ENCODE data around the gene KCNMA1. TPM values are rescaled to one million over a fixed set of nuclear protein-coding genes. Genes with fewer than 3 reads are reported as not detected.

KCNMA1 gene
- total RNA-seq, 1 donor from 2014 or later: 6.7 TPM

DNA sequence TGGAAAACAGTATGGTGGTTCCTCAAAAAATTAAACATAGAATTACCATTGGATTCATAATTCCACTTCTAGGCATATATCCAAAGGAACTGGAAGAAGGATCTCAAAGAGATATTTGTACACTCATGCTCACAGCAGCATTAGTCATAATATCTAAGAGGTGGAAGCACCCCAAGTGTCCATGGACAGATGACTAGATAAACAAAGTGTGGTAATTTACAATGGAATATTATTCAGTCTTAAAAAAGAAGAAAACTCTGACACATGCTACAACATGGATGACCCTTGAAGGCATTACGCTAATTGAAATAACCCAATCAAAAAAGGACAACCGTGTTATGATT, 594.2 kb downstream of the KCNMA1 start:
- DNase-seq (ENCODE audit: extremely low read depth, low read depth, low spot score): no peak

DNA sequence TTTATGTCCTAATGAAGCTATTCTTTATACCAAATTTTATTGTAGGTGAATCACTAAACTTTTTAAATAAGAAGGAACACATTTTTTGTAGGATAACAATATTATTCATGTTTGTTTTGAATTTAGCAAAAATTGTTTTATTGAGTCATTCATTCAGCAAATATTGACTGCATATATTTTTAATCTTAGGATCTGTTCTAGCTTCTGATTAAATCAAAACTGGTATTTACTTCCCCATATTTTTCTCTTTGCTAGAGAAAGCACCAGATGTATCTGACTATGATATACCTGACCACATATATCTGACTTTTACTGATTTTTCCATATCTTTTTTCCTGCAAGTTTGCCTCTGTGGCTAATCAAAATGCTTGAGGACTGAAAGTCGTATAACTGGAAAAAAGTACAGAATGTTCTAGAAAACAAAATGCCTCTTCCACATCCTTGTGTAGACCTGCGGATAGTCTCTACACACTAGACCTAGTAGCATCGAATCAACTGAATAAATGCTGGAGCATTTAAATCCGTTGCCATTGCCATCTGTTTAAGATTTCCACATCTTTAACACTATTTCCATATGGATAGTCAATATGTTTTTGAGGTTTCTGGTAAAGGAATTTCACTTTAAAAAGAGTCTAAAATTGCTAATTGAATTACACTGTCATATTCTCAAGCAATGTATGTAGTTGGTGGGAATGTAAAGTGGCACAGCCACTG, 594.7 kb downstream of the KCNMA1 start:
- DNase-seq (ENCODE audit: extremely low read depth, low read depth, low spot score): no peak

DNA sequence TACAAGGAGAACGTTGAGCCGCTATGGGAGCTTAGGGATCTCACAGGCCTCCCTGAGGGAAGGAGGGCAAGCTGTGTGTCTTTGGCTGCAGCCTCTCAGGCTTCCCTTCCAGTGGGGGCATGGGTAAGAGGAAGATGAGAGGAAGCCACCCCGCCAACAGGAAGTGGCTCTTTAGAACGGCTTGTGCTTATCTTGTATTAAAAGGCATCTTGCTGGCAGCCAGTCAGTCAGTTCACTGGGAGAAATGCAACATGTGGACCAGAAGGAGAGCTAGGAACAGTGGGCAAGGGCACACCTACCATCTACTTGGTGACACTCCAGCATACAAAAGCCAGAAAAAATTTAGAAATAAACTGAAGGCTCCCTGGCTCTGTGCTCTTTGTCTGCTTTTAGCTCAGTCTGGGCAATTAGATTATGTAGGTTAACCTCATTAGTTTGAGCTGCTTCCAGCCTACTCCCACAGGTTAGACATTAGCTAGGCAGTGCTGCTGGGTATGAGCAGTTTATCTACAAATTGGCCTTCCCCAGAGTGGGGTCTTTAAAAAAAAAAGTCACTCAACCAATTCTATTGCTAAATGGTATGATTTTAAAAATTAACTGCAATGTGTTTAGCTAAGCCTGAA, 595.9 kb downstream of the KCNMA1 start:
- no peak for DNase-seq (ENCODE audit: extremely low read depth, low read depth, low spot score)

DNA sequence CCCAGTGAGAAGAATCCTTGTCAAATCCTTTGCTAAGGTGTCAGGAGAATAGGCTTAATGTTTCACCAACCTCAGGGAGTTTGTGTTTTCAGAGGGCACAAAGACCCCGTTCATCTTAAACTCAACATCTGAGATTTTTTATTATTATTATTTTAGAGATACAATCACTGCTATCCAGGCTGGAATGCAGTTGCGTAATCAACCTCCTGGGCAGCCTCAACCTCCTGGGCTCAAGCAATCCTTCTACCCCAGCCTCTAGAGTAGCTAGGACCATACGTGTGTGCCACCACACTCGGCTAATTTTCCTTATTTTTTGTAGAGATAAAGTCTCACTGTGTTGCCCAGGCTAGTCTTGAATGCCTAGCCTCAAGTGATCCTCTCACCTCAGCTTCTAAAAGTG, 599.2 kb downstream of the KCNMA1 start:
- DNase-seq (ENCODE audit: extremely low read depth, low read depth, low spot score): no peak

DNA sequence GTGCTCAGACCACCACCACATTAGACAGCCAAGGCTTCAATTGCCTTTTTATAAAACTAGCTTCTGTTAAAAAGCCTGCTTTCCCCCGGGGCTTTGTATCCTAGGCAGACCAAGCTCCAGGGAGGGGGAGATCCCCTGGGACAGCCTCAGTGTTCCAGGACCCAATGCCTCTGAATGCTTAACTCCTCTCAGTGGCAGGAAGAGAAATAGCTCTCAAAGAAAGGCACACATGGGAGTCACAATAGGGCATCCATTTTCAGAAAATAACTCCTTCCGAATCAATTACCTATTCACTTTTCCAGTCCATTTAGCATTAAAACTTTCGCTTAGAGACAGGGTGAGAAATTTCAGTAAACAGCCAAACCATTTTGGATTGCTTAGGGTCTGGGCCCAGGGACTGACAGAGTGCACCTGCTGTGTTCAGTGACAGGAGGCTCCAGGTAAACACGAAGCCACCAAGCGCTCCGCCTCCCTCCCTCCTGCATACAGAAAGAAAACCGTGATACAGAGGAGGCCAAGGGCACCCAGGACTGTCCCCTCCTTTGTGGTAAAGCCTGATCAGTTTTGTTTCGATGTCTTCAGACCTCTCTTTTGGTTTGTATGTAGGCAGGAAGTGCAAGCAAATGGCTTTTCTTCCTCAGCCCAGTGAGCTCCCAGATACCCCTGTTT, 599.7 kb downstream of the KCNMA1 start:
- DNase-seq (ENCODE audit: extremely low read depth, low read depth, low spot score): no peak

DNA sequence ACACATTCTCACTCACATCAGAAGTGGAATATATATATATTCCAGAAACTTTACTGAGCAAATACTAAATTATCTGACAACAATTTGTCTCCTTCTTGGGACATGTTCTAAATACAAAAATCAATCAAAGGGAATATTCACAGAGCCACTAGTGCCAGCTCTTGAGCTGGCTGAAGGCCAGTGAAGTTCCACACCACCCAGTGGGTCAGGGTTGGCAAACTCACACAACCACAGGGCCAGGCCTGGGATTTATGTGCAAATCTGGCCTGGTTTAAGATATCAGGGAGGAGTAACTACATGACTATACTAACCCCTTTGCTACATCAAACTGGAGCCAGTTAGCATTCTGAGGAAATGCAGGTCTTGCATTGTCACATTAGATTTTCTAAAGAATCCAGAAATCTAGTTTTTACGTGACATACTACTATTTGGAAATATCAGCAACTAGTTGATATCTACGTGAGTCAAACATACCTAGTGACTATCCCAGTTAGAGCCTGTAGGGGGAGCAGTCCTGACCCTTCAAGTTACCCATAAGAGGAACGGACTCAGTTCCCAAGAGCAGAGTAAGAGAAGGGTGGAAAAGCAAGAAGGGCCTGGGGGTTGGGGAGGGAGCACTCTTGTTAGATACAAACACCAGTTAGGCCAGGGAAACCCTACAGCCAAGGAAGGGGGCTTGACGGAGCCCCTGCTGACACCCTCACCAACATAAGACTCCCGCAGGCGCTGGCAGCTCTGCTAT, 600.4 kb downstream of the KCNMA1 start:
- no peak for DNase-seq (ENCODE audit: extremely low read depth, low read depth, low spot score)

DNA sequence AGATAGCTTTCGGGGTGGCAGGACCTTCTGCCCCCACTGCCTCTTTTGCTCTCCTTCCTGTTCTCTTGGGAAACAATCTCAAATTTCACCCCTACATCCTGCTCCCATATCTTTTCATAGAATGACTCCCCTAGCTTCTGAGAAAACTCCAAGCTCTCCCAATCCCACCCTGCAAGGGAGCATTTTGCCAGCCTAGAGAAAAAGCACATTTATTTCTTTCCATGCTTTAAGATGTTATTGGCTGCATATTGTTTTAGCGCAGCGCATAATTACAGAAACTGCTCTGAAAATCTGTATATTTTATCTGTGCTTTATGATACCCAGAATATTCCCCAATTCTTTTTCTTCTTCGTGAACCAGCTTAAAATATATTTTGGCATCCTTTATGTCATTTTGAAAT, 601.3 kb downstream of the KCNMA1 start:
- no peak for DNase-seq (ENCODE audit: extremely low read depth, low read depth, low spot score)

DNA sequence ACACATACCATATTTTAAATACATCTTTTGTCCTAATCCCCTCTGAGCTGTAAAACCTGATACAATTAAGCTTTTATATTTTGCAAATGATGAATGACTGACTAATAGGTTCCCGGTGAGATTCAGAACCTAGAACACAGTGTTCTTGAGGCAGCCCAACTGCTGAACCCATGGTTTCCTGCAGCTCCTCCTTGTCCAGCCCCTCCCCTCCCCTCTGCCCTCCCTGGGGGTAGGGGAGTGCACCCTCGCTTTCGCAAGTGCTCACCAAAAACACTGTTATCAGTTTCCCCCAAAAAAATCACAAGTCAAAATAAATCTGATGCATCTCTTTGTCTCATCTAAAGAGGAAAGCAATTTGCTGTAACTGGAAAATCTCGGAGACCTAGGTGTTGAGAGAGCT, 602.8 kb downstream of the KCNMA1 start:
- DNase-seq (ENCODE audit: extremely low read depth, low read depth, low spot score): no peak

DNA sequence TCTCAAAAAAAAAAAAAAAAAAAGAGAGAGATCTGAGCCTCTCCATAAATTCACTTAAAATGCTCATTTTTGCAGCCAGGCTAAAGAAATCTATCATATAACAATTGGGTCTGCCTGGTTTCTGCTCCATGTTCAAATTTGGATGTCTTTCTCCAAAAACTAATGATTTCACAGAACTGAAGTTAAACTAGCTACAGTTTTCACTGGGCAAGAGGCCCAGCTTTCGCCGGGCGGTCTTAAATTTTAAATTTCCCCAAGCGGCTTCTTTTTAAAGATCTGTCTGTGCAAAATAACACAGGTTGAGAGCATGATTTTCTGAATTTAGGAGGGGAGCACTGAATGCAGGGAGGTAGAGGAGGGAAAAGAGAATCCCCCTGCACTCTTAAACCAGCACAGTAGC, 603.4 kb downstream of the KCNMA1 start:
- DNase-seq (ENCODE audit: extremely low read depth, low read depth, low spot score): no peak

DNA sequence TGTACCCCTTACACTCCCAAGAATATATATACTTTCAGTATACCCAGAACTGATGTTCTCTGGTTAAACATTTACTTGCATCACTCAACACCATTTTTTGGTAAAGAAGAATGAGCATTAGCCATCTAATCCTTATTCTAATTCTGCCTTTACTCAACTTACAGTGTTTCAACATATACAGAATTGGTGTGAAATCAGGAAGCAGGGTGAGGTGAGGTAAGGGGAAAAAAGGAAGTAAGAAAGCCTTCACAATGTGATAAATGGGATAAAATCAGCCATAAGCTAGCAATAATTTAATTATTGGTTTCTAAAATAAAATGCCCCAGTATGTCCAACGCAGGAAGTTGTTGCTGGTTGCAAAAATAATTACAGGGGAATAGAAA, 605.4 kb downstream of the KCNMA1 start:
- no peak for DNase-seq (ENCODE audit: extremely low read depth, low read depth, low spot score)

DNA sequence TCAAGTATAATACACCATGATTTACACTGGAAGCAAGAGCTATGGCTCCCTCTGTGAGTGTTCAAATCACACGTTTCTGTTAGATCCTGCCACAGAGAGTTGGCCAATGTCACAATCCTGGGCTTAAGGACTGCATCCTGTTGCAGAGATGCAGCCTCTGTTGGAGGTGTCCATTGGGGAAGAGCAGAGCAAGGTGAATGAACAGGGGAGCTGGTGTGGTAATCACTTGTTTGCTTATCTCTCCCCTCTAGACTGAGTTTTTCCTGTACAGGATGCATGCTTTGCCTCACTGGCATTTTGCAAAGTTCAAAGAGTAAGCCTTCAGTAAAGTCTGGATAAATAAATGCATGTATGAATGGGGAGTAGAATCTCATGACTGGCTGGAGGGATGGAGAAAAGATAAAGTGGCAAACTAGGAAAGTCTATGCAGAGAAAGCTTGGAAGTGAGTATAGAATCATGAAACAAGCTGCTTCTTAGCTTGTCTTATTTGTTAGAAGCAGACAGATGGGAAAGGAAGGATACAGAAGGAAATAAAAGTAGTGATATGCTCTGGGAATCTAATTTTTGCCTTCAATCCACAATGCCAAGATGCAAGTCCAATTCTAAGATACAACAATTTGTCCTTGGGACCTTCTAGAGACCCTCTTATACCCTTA, 605.9 kb downstream of the KCNMA1 start:
- no peak for DNase-seq (ENCODE audit: extremely low read depth, low read depth, low spot score)

DNA sequence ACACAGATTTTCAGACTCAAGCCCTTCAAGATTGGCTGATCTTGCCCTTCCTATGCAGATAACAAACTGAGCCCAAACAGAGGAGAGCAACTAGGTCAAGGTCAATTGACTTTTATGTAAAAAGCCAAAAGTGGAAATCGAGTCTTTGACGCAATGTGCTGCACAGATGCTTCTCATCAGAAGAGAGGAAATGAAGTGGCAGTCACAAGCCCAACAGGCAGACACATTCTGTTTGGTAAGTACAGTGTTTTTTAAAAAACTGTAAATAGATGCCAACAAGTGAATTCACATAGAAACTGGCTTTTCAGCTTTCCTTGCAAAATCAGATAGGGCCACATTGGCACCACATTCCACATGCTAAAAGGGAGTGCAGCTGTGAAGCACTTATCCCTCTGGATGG, 606.6 kb downstream of the KCNMA1 start:
- no peak for DNase-seq (ENCODE audit: extremely low read depth, low read depth, low spot score)

DNA sequence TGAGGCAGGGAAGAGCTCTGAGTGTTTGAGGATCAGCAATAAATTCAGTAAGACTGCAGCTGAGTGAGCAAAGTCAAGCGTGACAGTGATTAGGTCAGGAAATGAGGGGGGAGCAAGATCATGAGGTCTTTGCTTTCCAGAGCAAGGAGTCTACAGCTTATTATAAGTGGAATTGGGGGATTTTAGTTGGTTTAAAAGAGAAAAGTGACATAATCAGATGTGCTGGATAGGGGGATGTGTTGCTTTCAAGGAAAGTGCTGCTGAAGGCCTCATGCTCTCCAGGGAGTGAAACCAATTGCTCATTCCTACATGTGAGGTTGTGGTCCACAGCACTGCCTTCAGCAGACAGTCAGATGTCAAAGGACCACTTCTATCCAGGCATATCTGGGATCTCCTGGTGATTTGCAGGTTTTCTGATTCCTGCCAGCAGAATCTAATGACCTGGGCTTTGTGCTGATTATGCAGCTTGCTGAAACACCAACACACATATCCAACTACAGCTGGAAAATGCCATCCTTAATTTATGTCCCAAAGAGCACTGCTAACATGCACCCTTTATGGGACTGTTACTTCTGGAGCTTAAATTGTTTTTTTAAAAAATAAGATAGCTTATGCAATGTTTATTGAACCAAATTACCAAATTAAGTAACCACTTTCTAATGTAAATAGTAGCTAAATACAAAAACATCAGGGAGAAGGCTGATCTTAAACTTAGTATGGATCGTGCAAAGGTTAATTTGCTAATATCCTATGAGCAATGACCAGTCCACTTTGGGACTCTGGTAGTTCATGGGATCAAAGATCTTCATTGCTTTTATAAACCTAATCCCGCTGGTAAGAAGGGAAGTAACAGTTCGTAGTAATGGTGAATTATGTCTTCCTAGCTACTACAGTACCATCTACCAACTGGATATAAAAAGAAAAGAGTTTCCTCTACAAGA, 607.6 kb downstream of the KCNMA1 start:
- DNase-seq (ENCODE audit: extremely low read depth, low read depth, low spot score): no peak

DNA sequence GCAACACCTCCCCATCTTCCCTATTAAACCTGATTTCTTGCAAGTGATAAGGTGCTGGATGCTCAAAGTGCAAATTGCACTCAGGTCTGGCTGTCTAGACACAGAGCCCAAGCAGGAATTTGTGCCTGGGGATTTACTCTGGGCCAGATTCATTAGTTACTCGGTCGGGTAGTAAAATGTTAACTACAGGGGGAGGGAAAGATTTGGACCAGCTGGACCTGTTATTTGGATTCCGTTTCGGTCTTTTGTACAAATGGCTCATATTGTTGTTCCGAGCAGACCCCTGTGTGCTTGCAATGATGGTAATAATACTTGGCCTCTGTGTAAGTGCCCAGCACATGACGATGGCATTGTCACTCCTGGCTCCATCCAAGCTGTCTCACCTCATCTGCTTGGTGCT, 609.6 kb downstream of the KCNMA1 start:
- DNase-seq (ENCODE audit: extremely low read depth, low read depth, low spot score): no peak

DNA sequence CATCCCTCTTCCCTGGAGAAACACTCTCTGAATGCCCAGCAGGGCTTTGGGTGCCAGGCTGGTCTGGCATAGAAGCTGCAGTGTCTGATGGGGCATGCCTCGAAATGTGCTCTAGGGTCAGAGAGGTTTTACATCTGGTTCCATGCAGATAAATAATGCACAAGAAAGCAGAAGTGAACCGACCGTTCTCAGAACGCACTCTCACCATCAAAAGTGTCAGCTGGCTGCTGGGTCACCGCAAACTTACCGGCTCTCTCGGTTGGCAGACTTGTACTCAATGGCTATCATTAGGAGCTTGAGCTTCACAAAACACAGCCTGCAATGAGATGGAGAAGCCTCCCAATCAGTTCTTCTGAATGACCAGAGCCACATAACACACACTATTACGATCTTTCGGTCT, 610.0 kb downstream of the KCNMA1 start:
- no peak for DNase-seq (ENCODE audit: extremely low read depth, low read depth, low spot score)

DNA sequence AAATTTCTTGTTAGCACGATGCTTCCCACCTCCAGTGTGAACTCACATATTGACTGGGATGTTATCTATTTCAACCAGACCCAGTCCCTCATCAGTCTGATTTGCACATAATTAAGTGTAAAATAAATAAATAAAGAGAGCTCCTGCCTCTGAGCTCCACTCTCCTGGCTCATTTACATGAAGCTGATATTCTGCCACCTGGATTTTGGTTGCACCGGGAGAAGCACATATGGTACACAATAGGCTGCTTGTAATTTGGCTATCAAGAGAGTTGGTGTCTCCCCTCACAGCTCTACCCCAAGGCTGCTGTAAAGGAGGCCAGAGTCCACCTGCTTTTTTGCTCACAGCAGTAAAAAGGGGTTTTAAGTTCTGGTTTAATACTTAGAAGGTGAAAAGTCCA, 610.5 kb downstream of the KCNMA1 start:
- no peak for DNase-seq (ENCODE audit: extremely low read depth, low read depth, low spot score)

DNA sequence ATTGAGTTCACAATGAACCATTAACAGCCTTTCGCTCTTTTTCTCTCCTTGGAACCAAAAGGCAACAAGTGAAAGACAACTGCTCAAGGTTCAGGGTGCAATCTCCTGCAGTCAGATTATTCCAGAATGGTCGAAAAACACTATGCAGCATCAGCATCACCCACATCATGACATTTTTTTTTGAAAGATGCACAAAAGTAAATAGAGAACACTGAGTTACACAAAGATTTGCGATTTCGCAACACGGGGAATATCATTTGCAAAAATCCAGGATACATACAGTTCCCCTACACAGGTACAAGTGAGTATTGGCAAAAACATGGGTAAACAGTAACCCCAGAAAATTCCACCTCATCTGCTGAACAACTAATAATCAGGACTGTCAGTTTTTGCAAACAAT, 611.5 kb downstream of the KCNMA1 start:
- DNase-seq (ENCODE audit: extremely low read depth, low read depth, low spot score): no peak

DNA sequence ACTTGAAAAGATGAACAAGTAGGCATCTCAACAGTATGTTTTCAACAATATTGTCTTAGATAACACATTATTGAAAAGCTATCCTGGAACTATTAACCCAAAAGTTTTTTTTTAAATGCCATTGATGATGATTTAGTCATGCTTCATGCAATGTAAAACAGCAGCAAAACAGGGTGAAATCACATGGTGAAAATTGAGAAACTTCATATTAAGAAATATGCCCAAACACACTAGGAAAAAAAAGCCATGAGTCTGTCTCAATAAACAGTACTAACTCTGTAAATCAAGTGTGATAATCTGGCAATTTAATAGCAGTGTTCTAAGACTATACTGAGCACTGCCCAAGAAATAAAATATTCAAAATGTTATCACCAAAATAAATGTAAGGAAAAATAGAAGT, 613.1 kb downstream of the KCNMA1 start:
- DNase-seq (ENCODE audit: extremely low read depth, low read depth, low spot score): no peak

DNA sequence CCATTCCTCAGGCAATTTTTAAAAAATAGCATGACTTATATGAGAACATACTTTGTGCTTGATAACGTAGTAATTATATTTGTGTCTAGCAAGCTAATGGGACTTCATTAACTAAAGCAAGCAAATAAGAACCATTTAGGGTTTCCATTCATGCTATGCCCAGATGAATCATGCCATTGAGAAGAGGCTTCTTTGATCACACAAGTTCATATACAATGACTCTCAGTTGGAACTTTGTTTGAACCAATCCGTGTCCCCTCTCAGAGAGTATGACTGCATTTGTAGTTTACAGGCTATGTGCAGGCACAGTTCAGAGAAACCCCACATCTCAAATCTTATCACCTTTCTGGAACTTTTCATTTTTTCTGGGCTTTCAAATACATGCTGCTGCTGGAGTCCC, 614.2 kb downstream of the KCNMA1 start:
- no peak for DNase-seq (ENCODE audit: extremely low read depth, low read depth, low spot score)

DNA sequence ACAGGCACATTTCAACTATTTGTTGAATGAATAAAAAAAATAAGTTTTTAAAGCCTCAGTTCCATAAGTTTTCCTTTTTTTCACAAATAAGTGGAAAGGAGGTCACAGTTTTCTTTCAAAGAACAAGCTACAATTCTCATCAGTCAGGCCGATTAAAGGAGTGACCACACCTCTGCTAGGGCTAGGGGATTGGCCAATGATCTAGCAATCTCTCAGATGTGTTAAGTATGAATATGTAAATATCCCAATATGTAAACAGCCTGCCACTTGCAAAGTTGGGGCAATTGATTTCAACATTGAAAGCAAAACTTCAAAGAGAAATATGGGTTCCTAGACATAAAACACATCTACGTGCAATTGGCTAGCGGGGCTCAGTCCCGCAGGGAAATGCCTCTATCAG, 614.9 kb downstream of the KCNMA1 start:
- DNase-seq (ENCODE audit: extremely low read depth, low read depth, low spot score): no peak

Data from glomerular endothelial cell (primary cell).